ENCODE data around the gene VPS9D1.

DNA sequence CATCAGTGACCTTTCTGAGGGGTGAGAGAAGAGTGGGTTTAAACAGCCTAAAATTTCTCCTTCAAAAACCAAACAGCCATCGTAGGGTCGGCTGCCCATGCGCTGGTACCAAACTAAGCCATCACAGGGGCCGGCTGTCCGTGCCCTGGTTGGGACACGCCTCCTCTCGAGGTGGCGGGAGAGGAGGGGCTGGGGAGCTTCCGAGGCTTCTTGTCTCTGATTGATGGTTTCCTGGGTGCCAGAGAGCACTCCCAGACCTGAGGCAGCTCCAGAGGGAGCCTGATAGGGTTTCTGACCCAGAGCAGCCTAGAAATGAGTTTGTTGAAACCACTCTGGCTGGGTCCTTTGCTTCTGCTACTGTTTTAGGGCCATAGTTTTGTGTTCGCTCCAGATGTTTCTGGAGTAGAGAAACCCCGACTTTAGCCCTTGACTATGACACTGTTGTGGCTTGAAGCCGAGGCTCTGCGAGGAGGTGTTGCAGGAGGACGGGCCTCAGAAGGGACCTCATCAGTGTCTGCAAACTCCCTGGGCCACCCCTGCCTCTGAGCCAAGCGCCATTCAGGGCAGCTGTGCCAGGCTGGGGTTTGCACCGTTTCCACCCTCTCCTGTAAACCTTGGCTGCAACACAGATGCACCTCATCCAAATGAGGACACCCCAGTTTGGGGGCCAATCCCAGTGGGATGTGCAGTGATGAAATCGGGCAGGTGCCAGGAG is 6.9 kb upstream of the VPS9D1 start:
- TF ChIP-seq SP1 (CRISPR knock-in tag; conservative IDR thresholded peaks at IDR 0.05) (no peak), FOXJ3 (CRISPR knock-in tag; IDR thresholded peaks at IDR 0.05; ENCODE audit: borderline replicate concordance) (no peak), KAT7 (CRISPR knock-in tag; IDR thresholded peaks at IDR 0.05; ENCODE audit: borderline replicate concordance) (no peak), CREM (CRISPR knock-in tag; IDR thresholded peaks at IDR 0.05) (no peak), ZNF138 (CRISPR knock-in tag; conservative IDR thresholded peaks at IDR 0.05) (no peak)
- TF ChIP-seq, protein P1, sequence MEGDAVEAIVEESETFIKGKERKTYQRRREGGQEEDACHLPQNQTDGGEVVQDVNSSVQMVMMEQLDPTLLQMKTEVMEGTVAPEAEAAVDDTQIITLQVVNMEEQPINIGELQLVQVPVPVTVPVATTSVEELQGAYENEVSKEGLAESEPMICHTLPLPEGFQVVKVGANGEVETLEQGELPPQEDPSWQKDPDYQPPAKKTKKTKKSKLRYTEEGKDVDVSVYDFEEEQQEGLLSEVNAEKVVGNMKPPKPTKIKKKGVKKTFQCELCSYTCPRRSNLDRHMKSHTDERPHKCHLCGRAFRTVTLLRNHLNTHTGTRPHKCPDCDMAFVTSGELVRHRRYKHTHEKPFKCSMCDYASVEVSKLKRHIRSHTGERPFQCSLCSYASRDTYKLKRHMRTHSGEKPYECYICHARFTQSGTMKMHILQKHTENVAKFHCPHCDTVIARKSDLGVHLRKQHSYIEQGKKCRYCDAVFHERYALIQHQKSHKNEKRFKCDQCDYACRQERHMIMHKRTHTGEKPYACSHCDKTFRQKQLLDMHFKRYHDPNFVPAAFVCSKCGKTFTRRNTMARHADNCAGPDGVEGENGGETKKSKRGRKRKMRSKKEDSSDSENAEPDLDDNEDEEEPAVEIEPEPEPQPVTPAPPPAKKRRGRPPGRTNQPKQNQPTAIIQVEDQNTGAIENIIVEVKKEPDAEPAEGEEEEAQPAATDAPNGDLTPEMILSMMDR (IDR thresholded peaks at IDR 0.05) = no peak
- TF ChIP-seq, protein P2, sequence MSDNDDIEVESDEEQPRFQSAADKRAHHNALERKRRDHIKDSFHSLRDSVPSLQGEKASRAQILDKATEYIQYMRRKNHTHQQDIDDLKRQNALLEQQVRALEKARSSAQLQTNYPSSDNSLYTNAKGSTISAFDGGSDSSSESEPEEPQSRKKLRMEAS (CRISPR knock-in tag; IDR thresholded peaks at IDR 0.05) = no peak
- TF ChIP-seq, protein P3, sequence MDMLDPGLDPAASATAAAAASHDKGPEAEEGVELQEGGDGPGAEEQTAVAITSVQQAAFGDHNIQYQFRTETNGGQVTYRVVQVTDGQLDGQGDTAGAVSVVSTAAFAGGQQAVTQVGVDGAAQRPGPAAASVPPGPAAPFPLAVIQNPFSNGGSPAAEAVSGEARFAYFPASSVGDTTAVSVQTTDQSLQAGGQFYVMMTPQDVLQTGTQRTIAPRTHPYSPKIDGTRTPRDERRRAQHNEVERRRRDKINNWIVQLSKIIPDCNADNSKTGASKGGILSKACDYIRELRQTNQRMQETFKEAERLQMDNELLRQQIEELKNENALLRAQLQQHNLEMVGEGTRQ (CRISPR knock-in tag; IDR thresholded peaks at IDR 0.05) = no peak

Data from WTC11 (cell line).